Kidney (tissue), 14 donors: Measurements from ENCODE around the gene PRKAG2. TPM values are rescaled to one million over a fixed set of nuclear protein-coding genes. Genes with fewer than 3 reads are reported as not detected.

Experiments used
- DNase-seq, 5 donors: peaks; one replicate each; pipeline ENCODE4 v3.0.0-alpha.2; 2013 to 2020
- FAIRE-seq: peaks from 2 replicates; lab custom pipeline; 2012; peaks lifted over from hg19 to GRCh38; lab: Jason Lieb, UNC
- H3K27ac ChIP-seq, 2 donors: one replicate each; pipeline ENCODE4 v1.7.0; 2013; ENCODE audit warnings: low read depth in 2 of 2, low read length in 2 of 2, inconsistent platforms in 1 of 2
- H3K27me3 ChIP-seq: one replicate; pipeline ENCODE4 v1.7.1; 2013; ENCODE audit warnings: low read length, inconsistent platforms; ENCODE audit not compliant: control insufficient read depth, insufficient read depth
- H3K36me3 ChIP-seq, 3 donors: one replicate each; pipeline versions ENCODE4 v1.7.0 to v1.7.1; 2013; ENCODE audit warnings: low read length in 3 of 3, control low read depth in 1 of 3, inconsistent platforms in 1 of 3; ENCODE audit not compliant: insufficient read depth in 3 of 3, control insufficient read depth in 2 of 3
- H3K4me1 ChIP-seq, 3 donors: one replicate each; pipeline versions ENCODE4 v1.7.0 to v1.7.1; 2013; ENCODE audit warnings: low read length in 3 of 3, inconsistent platforms in 1 of 3, low read depth in 1 of 3; ENCODE audit not compliant: control insufficient read depth in 2 of 3, insufficient read depth in 2 of 3
- H3K4me3 ChIP-seq, 3 donors: one replicate each; pipeline versions ENCODE4 v1.7.0 to v1.8.1; 2013; ENCODE audit warnings: low read length in 3 of 3, control low read depth in 1 of 3, inconsistent platforms in 1 of 3
- H3K9ac ChIP-seq, 3 donors: one replicate each; pipeline versions ENCODE4 v1.7.0 to v1.7.1; 2013; ENCODE audit warnings: low read length in 3 of 3, control low read depth in 1 of 3, inconsistent platforms in 1 of 3
- H3K9me3 ChIP-seq, 3 donors: one replicate each; pipeline versions ENCODE4 v1.7.0 to v1.7.1; 2013; ENCODE audit warnings: low read length in 3 of 3, control low read depth in 1 of 3, inconsistent platforms in 1 of 3; ENCODE audit not compliant: control insufficient read depth in 2 of 3, insufficient read depth in 1 of 3
- intact Hi-C: fragments of 100-400 bp; cut with DNase I; formaldehyde crosslinking; loops from one replicate; pipeline ENCODE4 v1.11.1; 2022
- polyA plus RNA-seq: library from polyadenylated mRNA; stranded (reverse); fragments of 350-450 nt; fragmentation: Illumina TruSeq; extraction: RNeasy Lipid Tissue Mini Kit (QIAGEN cat#74804); gene quantifications from one replicate; pipeline ENCODE4 v1.2.3, GENCODE V29; 2014; ENCODE audit warnings: low read depth, low replicate concordance; ENCODE audit not compliant: insufficient read depth
- total RNA-seq: library from RNA; stranded (reverse); fragmentation: NEBNext Ultra II Directional; extraction: Animal tissue kit (Norgen Biotek cat#: 25700); gene quantifications from one replicate; pipeline ENCODE4 v1.2.1, GENCODE V29; 2021
- TF ChIP-seq, protein P1 (sequence below): IDR thresholded peaks from 3 replicates; pipeline ENCODE4 v1.5.1; 2012; ENCODE audit warnings: mild to moderate bottlenecking, moderate library complexity, borderline replicate concordance; ENCODE audit not compliant: insufficient read depth; ENCODE audit errors: extremely low read depth
- donor health status: control.
- donor health status: control.
- donor health status: control.
- donor health status: control.
- donor health status: control.
- donor health status: DM: yes; HTN: yes; CAD: no.
- donor health status: Normal renal cell carcinoma (clear cell type).

PRKAG2 gene
- total and polyA plus RNA-seq, 2 donors from 2014 or later, result 40.7 to 40.9 TPM

DNA sequence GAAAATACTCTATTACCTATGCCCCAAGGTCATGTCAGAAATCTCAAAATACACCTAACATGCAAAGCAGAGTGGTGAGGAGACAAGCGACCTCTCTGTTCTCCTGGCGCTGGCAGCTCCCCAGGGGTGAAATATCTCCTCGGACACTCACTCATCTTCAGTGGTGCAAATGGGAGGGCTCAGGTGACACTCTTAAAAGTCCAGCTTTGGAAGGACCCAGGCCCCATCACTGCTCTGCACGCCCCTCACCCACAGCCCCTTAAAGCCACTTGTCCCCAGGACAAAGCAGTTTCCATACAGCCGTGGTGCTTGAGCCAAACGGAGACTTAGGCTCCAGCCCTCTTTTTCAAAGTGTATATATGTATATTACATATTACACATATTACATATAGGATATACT, 12.4 kb downstream of the PRKAG2 start:
- intact Hi-C loops, result no loop called here
- TF ChIP-seq, protein P1, sequence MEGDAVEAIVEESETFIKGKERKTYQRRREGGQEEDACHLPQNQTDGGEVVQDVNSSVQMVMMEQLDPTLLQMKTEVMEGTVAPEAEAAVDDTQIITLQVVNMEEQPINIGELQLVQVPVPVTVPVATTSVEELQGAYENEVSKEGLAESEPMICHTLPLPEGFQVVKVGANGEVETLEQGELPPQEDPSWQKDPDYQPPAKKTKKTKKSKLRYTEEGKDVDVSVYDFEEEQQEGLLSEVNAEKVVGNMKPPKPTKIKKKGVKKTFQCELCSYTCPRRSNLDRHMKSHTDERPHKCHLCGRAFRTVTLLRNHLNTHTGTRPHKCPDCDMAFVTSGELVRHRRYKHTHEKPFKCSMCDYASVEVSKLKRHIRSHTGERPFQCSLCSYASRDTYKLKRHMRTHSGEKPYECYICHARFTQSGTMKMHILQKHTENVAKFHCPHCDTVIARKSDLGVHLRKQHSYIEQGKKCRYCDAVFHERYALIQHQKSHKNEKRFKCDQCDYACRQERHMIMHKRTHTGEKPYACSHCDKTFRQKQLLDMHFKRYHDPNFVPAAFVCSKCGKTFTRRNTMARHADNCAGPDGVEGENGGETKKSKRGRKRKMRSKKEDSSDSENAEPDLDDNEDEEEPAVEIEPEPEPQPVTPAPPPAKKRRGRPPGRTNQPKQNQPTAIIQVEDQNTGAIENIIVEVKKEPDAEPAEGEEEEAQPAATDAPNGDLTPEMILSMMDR, result no peak
- H3K9me3 ChIP-seq, result no peaks in the 10 kb centered on the region
- no peaks in the 10 kb centered on the region for H3K36me3 ChIP-seq
- DNase-seq (peak in 1 of 5 donors; percentile 25), FAIRE-seq (no peak)
- no peaks in the 10 kb centered on the region for H3K27me3 ChIP-seq
- peaks cover 0 to 33% (median 28%) of the 10 kb centered on the region in 3 donors for H3K4me1 ChIP-seq
- H3K27ac ChIP-seq, result no peak overlapping the region
- H3K4me3 ChIP-seq, result no peak overlapping the region
- H3K9ac ChIP-seq, result no peak overlapping the region

DNA sequence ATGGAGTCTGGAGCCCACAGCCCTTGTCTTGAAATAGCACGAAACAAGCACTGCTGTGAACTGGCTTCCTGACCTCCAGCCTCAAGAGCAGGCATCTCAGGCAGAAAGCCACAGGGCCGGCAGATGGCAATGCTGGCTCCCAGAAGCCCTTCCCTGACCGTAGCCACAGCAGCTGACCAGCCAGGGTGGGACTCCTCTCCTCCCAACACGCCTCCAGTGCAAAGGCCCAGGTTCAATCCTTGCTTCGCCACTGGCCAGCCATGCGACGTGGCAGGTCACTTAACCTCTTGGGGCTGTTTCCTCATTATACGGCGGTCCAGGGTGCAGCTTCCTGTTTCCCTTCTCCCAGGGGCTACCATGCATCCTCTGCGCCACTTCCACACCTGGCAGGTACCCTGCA, 12.8 kb downstream of the PRKAG2 start:
- H3K9me3 ChIP-seq, result no peaks in the 10 kb centered on the region
- TF ChIP-seq, protein P1, result no peak
- intact Hi-C loops, result no loop called here
- FAIRE-seq, result no peak
- H3K27ac ChIP-seq, result no peak overlapping the region
- DNase-seq, result peak in 1 of 5 donors; percentile 62
- H3K27me3 ChIP-seq, result no peaks in the 10 kb centered on the region
- no peaks in the 10 kb centered on the region for H3K36me3 ChIP-seq
- no peak overlapping the region for H3K4me3 ChIP-seq
- no peak overlapping the region for H3K9ac ChIP-seq
- H3K4me1 ChIP-seq, result peaks cover 0 to 28% (median 23%) of the 10 kb centered on the region in 3 donors

DNA sequence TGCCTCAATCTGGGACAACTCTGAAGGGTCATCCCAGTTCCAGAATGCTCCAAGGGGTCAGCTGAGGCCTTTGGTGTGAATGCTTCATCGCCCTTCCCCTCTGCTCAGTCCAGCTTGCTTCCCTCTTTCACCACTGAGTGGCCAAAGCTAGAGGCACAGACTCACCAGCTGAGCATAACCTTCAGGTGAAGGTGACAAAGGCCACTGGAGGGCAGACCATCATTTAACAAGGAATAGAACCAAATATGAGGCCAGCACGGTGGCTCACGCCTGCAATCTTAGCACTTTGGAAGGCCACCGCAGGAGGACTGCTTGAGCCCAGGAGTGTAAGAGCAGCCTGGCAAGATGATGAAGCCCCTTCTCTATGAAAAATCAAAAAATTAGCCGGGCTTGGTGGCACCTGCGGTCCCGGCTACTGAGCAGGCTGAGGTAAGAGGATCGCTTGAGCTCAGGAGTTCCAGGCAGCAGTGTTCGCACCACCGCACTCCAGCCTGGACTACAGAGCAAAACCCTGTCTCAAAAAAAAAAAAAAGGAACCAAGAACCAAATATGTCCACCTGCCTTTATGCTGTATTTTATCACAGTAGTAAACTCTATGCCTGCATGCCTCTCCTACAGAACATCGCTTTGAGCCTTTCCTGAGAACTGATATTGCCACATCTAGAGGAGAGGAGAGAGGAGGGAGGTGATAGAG, 13.4 kb downstream of the PRKAG2 start:
- peak in 1 of 5 donors; percentile 8 for DNase-seq
- no peak overlapping the region for H3K9ac ChIP-seq
- intact Hi-C loops, result no loop called here
- no peaks in the 10 kb centered on the region for H3K36me3 ChIP-seq
- TF ChIP-seq, protein P1, result no peak
- H3K4me1 ChIP-seq, result peaks cover 0 to 23% (median 18%) of the 10 kb centered on the region in 3 donors
- no peak overlapping the region for H3K4me3 ChIP-seq
- no peak for FAIRE-seq
- no peaks in the 10 kb centered on the region for H3K27me3 ChIP-seq
- no peak overlapping the region for H3K27ac ChIP-seq
- no peaks in the 10 kb centered on the region for H3K9me3 ChIP-seq
